Measurements from ENCODE around the gene CCDC157.

DNA sequence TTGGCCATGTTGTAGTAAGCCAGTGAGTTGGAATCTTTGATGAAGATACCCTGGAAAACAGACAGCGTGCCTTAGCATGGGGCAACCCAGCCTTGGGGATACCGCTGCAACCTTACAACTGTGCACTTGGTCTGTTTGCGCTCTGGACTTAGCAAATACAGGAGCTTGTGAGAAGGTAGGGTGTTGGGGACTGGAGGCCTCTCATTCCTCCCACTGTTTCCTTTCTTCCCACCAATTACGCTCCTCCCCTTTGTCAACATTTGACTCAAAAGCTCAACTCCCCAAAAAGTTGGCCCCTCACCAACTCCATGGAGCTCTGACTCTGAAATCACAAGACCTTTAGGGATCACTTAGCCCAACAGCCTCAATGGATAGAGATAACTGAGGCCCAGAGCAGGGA is 22.2 kb upstream of the CCDC157 start:
- TF ChIP-seq, protein P1, sequence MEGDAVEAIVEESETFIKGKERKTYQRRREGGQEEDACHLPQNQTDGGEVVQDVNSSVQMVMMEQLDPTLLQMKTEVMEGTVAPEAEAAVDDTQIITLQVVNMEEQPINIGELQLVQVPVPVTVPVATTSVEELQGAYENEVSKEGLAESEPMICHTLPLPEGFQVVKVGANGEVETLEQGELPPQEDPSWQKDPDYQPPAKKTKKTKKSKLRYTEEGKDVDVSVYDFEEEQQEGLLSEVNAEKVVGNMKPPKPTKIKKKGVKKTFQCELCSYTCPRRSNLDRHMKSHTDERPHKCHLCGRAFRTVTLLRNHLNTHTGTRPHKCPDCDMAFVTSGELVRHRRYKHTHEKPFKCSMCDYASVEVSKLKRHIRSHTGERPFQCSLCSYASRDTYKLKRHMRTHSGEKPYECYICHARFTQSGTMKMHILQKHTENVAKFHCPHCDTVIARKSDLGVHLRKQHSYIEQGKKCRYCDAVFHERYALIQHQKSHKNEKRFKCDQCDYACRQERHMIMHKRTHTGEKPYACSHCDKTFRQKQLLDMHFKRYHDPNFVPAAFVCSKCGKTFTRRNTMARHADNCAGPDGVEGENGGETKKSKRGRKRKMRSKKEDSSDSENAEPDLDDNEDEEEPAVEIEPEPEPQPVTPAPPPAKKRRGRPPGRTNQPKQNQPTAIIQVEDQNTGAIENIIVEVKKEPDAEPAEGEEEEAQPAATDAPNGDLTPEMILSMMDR (conservative IDR thresholded peaks at IDR 0.05; ENCODE audit: low read depth, low read length), result no peak
- TF ChIP-seq, protein P2, sequence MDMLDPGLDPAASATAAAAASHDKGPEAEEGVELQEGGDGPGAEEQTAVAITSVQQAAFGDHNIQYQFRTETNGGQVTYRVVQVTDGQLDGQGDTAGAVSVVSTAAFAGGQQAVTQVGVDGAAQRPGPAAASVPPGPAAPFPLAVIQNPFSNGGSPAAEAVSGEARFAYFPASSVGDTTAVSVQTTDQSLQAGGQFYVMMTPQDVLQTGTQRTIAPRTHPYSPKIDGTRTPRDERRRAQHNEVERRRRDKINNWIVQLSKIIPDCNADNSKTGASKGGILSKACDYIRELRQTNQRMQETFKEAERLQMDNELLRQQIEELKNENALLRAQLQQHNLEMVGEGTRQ (IDR thresholded peaks at IDR 0.05; ENCODE audit: low read depth, low read length), result no peak
- TF ChIP-seq FOS (IDR thresholded peaks at IDR 0.05; ENCODE audit: low read depth, low read length) (no peak), POLR2A (IDR thresholded peaks at IDR 0.05; ENCODE audit: low read depth, low read length) (no peak), RFX5 (IDR thresholded peaks at IDR 0.05; ENCODE audit: low read depth, low read length) (no peak), RAD21 (IDR thresholded peaks at IDR 0.05; ENCODE audit: low read length) (no peak), RCOR1 (IDR thresholded peaks at IDR 0.05; ENCODE audit: insufficient replicate concordance, low read length) (no peak), MXI1 (IDR thresholded peaks at IDR 0.05; ENCODE audit: borderline replicate concordance, low read depth, low read length) (no peak), MAFK (IDR thresholded peaks at IDR 0.05; ENCODE audit: low read depth, low read length) (no peak), MAZ (IDR thresholded peaks at IDR 0.05; ENCODE audit: borderline replicate concordance, low read depth, low read length) (no peak)

Measured in IMR-90 (cell line).